ENCODE data around the gene SLC38A8.

The SLC38A8 gene

GRCh38 chr16:83974475-83974874 lies 68.1 kb downstream of the SLC38A8 start:
- no peaks in the 10 kb centered on the region for H3K36me3 ChIP-seq (replicated peaks; ENCODE audit: low read depth, low read length)
- H3K27me3 ChIP-seq (ENCODE audit: low read depth, low read length), result no peaks in the 10 kb centered on the region
- H3K9ac ChIP-seq (ENCODE audit: low read length), result no peak overlapping the region
- H3K9me3 ChIP-seq (ENCODE audit: insufficient read depth, low read length), result no peaks in the 10 kb centered on the region
- no peak overlapping the region for H3K4me3 ChIP-seq (ENCODE audit: low read length)
- H3K79me2 ChIP-seq (ENCODE audit: low read length), result no peaks in the 10 kb centered on the region
- TF ChIP-seq EZH2phosphoT487 (IDR thresholded peaks at IDR 0.05; ENCODE audit: low read depth), result no peak
- TF ChIP-seq CTCF (IDR thresholded peaks at IDR 0.05; ENCODE audit: low read depth, low read length), result no peak
- H4K20me1 ChIP-seq (ENCODE audit: insufficient read depth, low read length), result no peaks in the 10 kb centered on the region
- H3K27ac ChIP-seq (ENCODE audit: low read length), result no peak overlapping the region
- H3K4me2 ChIP-seq (ENCODE audit: low read length), result no peak overlapping the region
- no peaks in the 10 kb centered on the region for H3K4me1 ChIP-seq (ENCODE audit: low read length)
- H2AFZ ChIP-seq (ENCODE audit: low read depth, low read length), result no peak overlapping the region

- H3K4me3 ChIP-seq (ENCODE audit: low read length), result no peak overlapping the region
- H2AFZ ChIP-seq (ENCODE audit: low read depth, low read length), result no peak overlapping the region
- H3K79me2 ChIP-seq (ENCODE audit: low read length), result no peaks in the 10 kb centered on the region
- TF ChIP-seq CTCF (IDR thresholded peaks at IDR 0.05; ENCODE audit: low read depth, low read length), result no peak
- H3K4me2 ChIP-seq (ENCODE audit: low read length), result no peak overlapping the region
- H3K36me3 ChIP-seq (replicated peaks; ENCODE audit: low read depth, low read length), result no peaks in the 10 kb centered on the region
- H3K27me3 ChIP-seq (ENCODE audit: low read depth, low read length), result no peaks in the 10 kb centered on the region
- H4K20me1 ChIP-seq (ENCODE audit: insufficient read depth, low read length), result no peaks in the 10 kb centered on the region
- H3K27ac ChIP-seq (ENCODE audit: low read length), result no peak overlapping the region
- no peaks in the 10 kb centered on the region for H3K9me3 ChIP-seq (ENCODE audit: insufficient read depth, low read length)
- no peak overlapping the region for H3K9ac ChIP-seq (ENCODE audit: low read length)
- no peaks in the 10 kb centered on the region for H3K4me1 ChIP-seq (ENCODE audit: low read length)
Measured at GRCh38 chr16:83973581-83974385, 68.8 kb downstream of the SLC38A8 start.

- no peak for TF ChIP-seq CTCF (IDR thresholded peaks at IDR 0.05; ENCODE audit: low read depth, low read length)
- no peak for TF ChIP-seq EZH2phosphoT487 (IDR thresholded peaks at IDR 0.05; ENCODE audit: low read depth)
- H3K27me3 ChIP-seq (ENCODE audit: low read depth, low read length), result no peaks in the 10 kb centered on the region
- H3K9me3 ChIP-seq (ENCODE audit: insufficient read depth, low read length), result no peaks in the 10 kb centered on the region
- H3K9ac ChIP-seq (ENCODE audit: low read length), result no peak overlapping the region
- no peak overlapping the region for H3K4me2 ChIP-seq (ENCODE audit: low read length)
- no peaks in the 10 kb centered on the region for H3K36me3 ChIP-seq (replicated peaks; ENCODE audit: low read depth, low read length)
- no peak overlapping the region for H2AFZ ChIP-seq (ENCODE audit: low read depth, low read length)
- H4K20me1 ChIP-seq (ENCODE audit: insufficient read depth, low read length), result no peaks in the 10 kb centered on the region
- no peak overlapping the region for H3K27ac ChIP-seq (ENCODE audit: low read length)
- H3K79me2 ChIP-seq (ENCODE audit: low read length), result no peaks in the 10 kb centered on the region
- H3K4me1 ChIP-seq (ENCODE audit: low read length), result no peaks in the 10 kb centered on the region
- no peak overlapping the region for H3K4me3 ChIP-seq (ENCODE audit: low read length)
Measured at GRCh38 chr16:83973077-83973476, 69.5 kb downstream of the SLC38A8 start.

GRCh38 chr16:83972256-83973008 lies 70.2 kb downstream of the SLC38A8 start:
- no peaks in the 10 kb centered on the region for H3K79me2 ChIP-seq (ENCODE audit: low read length)
- no peak overlapping the region for H3K27ac ChIP-seq (ENCODE audit: low read length)
- no peaks in the 10 kb centered on the region for H3K36me3 ChIP-seq (replicated peaks; ENCODE audit: low read depth, low read length)
- H3K27me3 ChIP-seq (ENCODE audit: low read depth, low read length), result no peaks in the 10 kb centered on the region
- H3K4me1 ChIP-seq (ENCODE audit: low read length), result no peaks in the 10 kb centered on the region
- no peak overlapping the region for H3K4me2 ChIP-seq (ENCODE audit: low read length)
- no peak for TF ChIP-seq CTCF (IDR thresholded peaks at IDR 0.05; ENCODE audit: low read depth, low read length)
- TF ChIP-seq EZH2phosphoT487 (IDR thresholded peaks at IDR 0.05; ENCODE audit: low read depth), result no peak
- H3K4me3 ChIP-seq (ENCODE audit: low read length), result no peak overlapping the region
- no peaks in the 10 kb centered on the region for H3K9me3 ChIP-seq (ENCODE audit: insufficient read depth, low read length)
- no peak overlapping the region for H2AFZ ChIP-seq (ENCODE audit: low read depth, low read length)
- no peaks in the 10 kb centered on the region for H4K20me1 ChIP-seq (ENCODE audit: insufficient read depth, low read length)
- no peak overlapping the region for H3K9ac ChIP-seq (ENCODE audit: low read length)
